Measurements from ENCODE around the gene LRRC57. TPM values are rescaled to one million over a fixed set of nuclear protein-coding genes. Genes with fewer than 3 reads are reported as not detected.

The LRRC57 gene
- total RNA-seq, 1 experiment from 2014 or later, result 22.7 TPM

- Histone ChIP-seq H3F3A (ENCODE audit: insufficient read depth, low read depth) (peaks cover 12% of the 10 kb centered on the region; the same call in 1 of the 2 replicates), H3K9me3 (ENCODE audit: insufficient read depth, low read depth) (no peaks in the 10 kb centered on the region), H3K4me1 (replicated peaks; ENCODE audit: insufficient read depth) (peaks cover 24% of the 10 kb centered on the region), H3K4me2 (peak overlapping the region; percentile 80; the same call in 1 of the 2 replicates), H2AFZ (no peak overlapping the region), H3K27ac (no peak overlapping the region), H3K36me3 (ENCODE audit: low read depth) (no peaks in the 10 kb centered on the region), H4K20me1 (ENCODE audit: insufficient read depth) (no peaks in the 10 kb centered on the region), H3K4me3 (no peak overlapping the region), H3K79me2 (ENCODE audit: low read depth) (peaks cover 27% of the 10 kb centered on the region), H3K9me2 (ENCODE audit: insufficient read depth) (no peaks in the 10 kb centered on the region), H3K27me3 (ENCODE audit: insufficient read depth, low read depth) (no peaks in the 10 kb centered on the region)
- no TSS peak for BruUV-seq (replicated peaks)
- ChIA-PET POLR2A (ENCODE audit: unreplicated experiment) (interaction anchor here (0.6 kb wide), 1 partner anchor 22 kb away, joined by 5 read pairs; no protein-coding TSS in a partner anchor), CTCF (no interaction called here)
- no peak for TF ChIP-seq CTCF (conservative IDR thresholded peaks at IDR 0.05)
- no peak for TF ChIP-seq EZH2 (IDR thresholded peaks at IDR 0.05; ENCODE audit: low read depth)
- intact Hi-C loops (cut with micrococcal nuclease; ENCODE audit: unreplicated experiment), result loop anchor here (2.0 kb wide), 1 partner anchor 17 kb away; no protein-coding TSS in a partner anchor
- no peak for DNase-seq
Measured at GRCh38 chr15:42493679-42494078, 54.9 kb downstream of the LRRC57 start.

- intact Hi-C loops (cut with micrococcal nuclease; ENCODE audit: unreplicated experiment), result loop anchor here (2.0 kb wide), 1 partner anchor 57 kb away; the partner anchor contains the start of genes HAUS2 and LRRC57
- CTCF ChIA-PET, result no interaction called here
- no peaks in the 10 kb centered on the region for H3K9me2 ChIP-seq (ENCODE audit: insufficient read depth)
- POLR2A ChIA-PET (ENCODE audit: unreplicated experiment), result interaction anchor here (0.6 to 0.7 kb wide), 2 partner anchors 146 to 1695 kb away, joined by 5 to 8 read pairs; no protein-coding TSS in a partner anchor
- no peaks in the 10 kb centered on the region; the same call in 1 of the 2 replicates for H4K20me1 ChIP-seq (ENCODE audit: insufficient read depth)
- BruUV-seq (replicated peaks), result TSS peak; percentile 26
- peaks cover 22% of the 10 kb centered on the region for H3K4me1 ChIP-seq (replicated peaks; ENCODE audit: insufficient read depth)
- no peaks in the 10 kb centered on the region for H3K27me3 ChIP-seq (ENCODE audit: insufficient read depth, low read depth)
- H3F3A ChIP-seq (ENCODE audit: insufficient read depth, low read depth), result peaks cover 12% of the 10 kb centered on the region; the same call in 1 of the 2 replicates
- H3K36me3 ChIP-seq (ENCODE audit: low read depth), result no peaks in the 10 kb centered on the region
- H3K79me2 ChIP-seq (ENCODE audit: low read depth), result peaks cover 33% of the 10 kb centered on the region
- peak overlapping the region; percentile 89 for H2AFZ ChIP-seq
- H3K4me3 ChIP-seq, result peak overlapping the region; percentile 70
- no peak for TF ChIP-seq EZH2 (IDR thresholded peaks at IDR 0.05; ENCODE audit: low read depth)
- TF ChIP-seq CTCF (conservative IDR thresholded peaks at IDR 0.05), result no peak
- peak overlapping the region; percentile 97 for H3K4me2 ChIP-seq
- DNase-seq, result peak; percentile 49 to 78
- H3K9me3 ChIP-seq (ENCODE audit: insufficient read depth, low read depth), result no peaks in the 10 kb centered on the region
- H3K27ac ChIP-seq, result peak overlapping the region; percentile 86
Measured at GRCh38 chr15:42491539-42492225, 56.9 kb downstream of the LRRC57 start.

DNA sequence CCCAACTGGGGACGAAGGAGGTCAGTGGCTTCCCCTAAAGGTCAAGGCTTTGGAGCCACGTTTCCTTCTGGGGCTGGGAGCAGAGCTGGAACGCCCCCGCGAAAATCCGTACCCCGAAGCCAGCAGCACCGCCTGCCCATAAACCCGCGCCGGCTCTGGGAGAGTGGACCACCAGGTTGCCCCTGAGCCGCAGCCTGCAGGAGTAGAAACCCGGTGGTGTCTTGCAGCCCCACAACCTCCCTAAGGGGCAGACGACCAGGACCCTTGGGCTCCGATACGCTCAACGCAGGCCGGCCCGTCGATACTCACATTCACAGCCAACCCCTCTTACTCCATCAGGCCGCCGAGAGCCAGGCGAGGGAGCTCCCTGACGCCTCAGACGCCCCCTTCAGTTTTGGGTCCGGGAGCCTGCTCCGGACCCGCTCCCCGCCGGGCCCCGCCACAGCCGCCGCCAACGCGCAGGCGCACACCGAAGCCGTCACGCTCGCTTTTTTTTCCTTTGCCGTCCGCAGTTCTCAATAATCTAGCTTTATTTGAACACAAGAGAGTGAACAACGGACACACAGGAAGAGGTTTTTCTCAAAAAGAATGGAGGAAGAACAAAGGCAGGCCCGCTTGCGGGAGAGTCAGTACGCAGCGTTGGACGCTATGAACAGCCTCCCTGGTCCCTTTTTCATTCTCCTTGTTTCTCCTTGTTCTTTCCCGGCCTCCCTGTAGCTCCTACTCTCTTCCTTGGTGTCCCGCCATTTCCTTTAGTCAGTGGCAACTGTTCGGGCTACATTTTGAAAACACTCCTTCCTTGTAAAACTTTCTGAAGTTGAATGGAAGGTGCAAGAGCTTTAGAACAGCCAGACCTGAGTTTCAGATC, 57.7 kb downstream of the LRRC57 start, which contains the start of gene ZNF106:
Gene ZNF106, minus strand, starts transcription at position 471 of the 868 bp plus-strand sequence. CDS start 18,852 bp downstream, outside the sequence.
- peak within 1 kb of the TSS; percentile 89 for H2AFZ ChIP-seq
- intact Hi-C loops (cut with micrococcal nuclease; ENCODE audit: unreplicated experiment), result loop anchor here (2.0 kb wide), 1 partner anchor 58 kb away; the partner anchor contains the start of genes HAUS2 and LRRC57
- peaks cover 25% of the 10 kb centered on the region; the same call in 1 of the 2 replicates for H3K79me2 ChIP-seq (ENCODE audit: low read depth)
- no peaks in the 10 kb centered on the region; the same call in 1 of the 2 replicates for H4K20me1 ChIP-seq (ENCODE audit: insufficient read depth)
- DNase-seq, result peak; percentile 74 to 84
- no peaks in the 10 kb centered on the region for H3K36me3 ChIP-seq (ENCODE audit: low read depth)
- peak within 1 kb of the TSS; percentile 70 for H3K4me3 ChIP-seq
- no peaks in the 10 kb centered on the region for H3K9me3 ChIP-seq (ENCODE audit: insufficient read depth, low read depth)
- POLR2A ChIA-PET (ENCODE audit: unreplicated experiment), result interaction anchor here (0.6 to 0.7 kb wide), 4 partner anchors 19 to 1695 kb away, joined by 5 to 8 read pairs (median 6); no protein-coding TSS in a partner anchor
- no peak for TF ChIP-seq EZH2 (IDR thresholded peaks at IDR 0.05; ENCODE audit: low read depth)
- TF ChIP-seq CTCF (conservative IDR thresholded peaks at IDR 0.05), result no peak
- peak within 1 kb of the TSS; percentile 97 for H3K4me2 ChIP-seq
- peaks cover 22% of the 10 kb centered on the region for H3K4me1 ChIP-seq (replicated peaks; ENCODE audit: insufficient read depth)
- CTCF ChIA-PET, result no interaction called here
- no peaks in the 10 kb centered on the region for H3K9me2 ChIP-seq (ENCODE audit: insufficient read depth)
- peaks cover 12% of the 10 kb centered on the region; the same call in 1 of the 2 replicates for H3F3A ChIP-seq (ENCODE audit: insufficient read depth, low read depth)
- peak within 1 kb of the TSS; percentile 86 for H3K27ac ChIP-seq
- H3K27me3 ChIP-seq (ENCODE audit: insufficient read depth, low read depth), result no peaks in the 10 kb centered on the region
- BruUV-seq (replicated peaks), result no TSS peak
